ENCODE data around the gene IKBKE.

DNA sequence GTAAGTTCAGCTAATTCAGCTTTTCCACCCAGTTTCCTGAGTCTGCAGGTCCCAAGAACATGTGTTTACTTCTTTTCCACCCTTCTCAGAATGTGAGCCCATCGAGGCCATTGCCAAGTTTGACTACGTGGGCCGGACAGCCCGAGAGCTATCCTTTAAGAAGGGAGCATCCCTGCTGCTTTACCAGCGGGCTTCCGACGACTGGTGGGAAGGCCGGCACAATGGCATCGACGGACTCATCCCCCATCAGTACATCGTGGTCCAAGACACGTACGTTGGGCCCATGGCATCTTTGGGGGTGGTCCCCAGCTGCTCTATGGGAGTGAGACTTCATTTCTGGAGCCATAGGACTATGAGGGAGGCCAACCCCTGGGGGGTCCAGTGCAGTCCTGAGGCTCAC lies 17.2 kb upstream of the IKBKE start:
- TF ChIP-seq POLR2AphosphoS5 (IDR thresholded peaks at IDR 0.05; ENCODE audit: low read depth, low read length) (no peak), EZH2 (IDR thresholded peaks at IDR 0.05) (no peak), POLR2A (IDR thresholded peaks at IDR 0.05; ENCODE audit: borderline replicate concordance, extremely low read depth, insufficient read depth, insufficient read length) (no peak), SP1 (IDR thresholded peaks at IDR 0.05; ENCODE audit: low read depth) (no peak), EZH2phosphoT487 (IDR thresholded peaks at IDR 0.05; ENCODE audit: borderline replicate concordance) (no peak)
- TF ChIP-seq, protein P1, sequence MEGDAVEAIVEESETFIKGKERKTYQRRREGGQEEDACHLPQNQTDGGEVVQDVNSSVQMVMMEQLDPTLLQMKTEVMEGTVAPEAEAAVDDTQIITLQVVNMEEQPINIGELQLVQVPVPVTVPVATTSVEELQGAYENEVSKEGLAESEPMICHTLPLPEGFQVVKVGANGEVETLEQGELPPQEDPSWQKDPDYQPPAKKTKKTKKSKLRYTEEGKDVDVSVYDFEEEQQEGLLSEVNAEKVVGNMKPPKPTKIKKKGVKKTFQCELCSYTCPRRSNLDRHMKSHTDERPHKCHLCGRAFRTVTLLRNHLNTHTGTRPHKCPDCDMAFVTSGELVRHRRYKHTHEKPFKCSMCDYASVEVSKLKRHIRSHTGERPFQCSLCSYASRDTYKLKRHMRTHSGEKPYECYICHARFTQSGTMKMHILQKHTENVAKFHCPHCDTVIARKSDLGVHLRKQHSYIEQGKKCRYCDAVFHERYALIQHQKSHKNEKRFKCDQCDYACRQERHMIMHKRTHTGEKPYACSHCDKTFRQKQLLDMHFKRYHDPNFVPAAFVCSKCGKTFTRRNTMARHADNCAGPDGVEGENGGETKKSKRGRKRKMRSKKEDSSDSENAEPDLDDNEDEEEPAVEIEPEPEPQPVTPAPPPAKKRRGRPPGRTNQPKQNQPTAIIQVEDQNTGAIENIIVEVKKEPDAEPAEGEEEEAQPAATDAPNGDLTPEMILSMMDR (IDR thresholded peaks at IDR 0.05 in 2 of 3, conservative IDR thresholded peaks at IDR 0.05 in 1 of 3; ENCODE audit: borderline replicate concordance in 1 of 3, insufficient read depth in 1 of 3, low read depth in 2 of 3, low read length in 2 of 3) = no peak
